Hematopoietic multipotent progenitor cell treated with erythropoietin and hydrocortisone succinate and interleukin-3 and kit ligand, for 6 days (in vitro differentiated cells): Measurements from ENCODE around the gene SAMMSON.

Experiments used
- DNase-seq: peaks from one replicate; pipeline ENCODE4 v3.0.0-alpha.2; 2015

The SAMMSON gene

DNA sequence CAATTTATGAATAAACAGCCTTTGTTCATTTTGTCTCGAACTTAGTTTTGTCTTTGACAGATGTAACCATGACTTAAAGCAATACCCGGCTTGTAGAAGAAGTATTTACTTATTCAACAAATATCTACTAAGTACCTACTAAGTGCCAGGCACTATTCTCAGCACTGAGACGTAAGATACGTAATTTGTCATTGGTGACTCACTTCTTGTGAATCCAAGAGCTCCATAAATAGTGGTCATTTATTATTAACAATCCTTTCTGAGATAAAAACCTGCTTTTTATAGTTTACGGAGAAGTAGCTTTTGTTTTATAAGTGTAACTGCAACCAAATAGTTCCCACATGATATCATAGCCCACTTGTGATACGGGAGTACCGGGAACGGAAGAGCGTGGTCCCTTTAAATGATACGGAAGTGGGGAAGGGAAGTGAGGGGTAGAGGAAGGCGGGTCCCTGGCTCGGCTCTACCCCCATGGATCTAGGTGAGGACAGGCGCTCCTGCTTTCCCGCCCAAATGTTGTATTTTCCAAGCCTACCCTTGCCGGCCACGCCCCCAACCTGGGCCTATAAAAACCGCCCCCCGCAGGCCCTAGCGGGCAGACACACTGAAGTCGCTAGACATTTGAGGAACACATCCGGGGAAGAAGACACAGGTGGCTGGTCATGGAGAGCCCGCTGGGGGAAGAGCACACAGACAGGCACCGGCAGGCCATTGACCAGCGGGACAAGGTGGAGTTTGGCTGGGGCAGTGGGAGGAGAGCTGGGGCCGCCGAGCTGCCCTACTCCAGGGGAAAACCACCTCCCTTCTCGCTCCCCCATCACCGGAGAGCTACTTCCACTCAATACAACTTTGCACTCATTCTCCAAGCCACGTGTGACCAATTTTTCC lies at the start of gene SAMMSON:
Gene SAMMSON, plus strand, starts transcription at position 594 of the 888 bp plus-strand sequence.
- DNase-seq: no peak

DNA sequence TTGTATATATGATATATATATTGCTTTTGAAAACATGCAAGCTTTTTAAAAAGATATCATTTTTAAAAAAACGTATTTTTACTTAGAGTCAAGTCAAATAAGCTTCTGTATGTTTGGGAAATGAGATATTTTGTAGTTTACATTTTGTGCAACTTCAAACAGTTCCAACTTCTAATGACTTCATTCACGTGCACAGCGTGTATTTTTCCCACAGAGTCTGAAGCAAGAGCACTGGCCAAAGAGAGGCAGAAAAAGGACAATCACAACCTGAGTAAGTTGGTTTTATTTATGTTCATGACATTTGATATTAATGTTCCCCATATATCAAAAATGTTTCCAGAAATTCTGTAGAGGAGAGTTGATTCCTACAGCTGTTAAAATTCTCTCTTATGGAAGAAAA lies 47.9 kb upstream of the SAMMSON start:
- no peak for DNase-seq

DNA sequence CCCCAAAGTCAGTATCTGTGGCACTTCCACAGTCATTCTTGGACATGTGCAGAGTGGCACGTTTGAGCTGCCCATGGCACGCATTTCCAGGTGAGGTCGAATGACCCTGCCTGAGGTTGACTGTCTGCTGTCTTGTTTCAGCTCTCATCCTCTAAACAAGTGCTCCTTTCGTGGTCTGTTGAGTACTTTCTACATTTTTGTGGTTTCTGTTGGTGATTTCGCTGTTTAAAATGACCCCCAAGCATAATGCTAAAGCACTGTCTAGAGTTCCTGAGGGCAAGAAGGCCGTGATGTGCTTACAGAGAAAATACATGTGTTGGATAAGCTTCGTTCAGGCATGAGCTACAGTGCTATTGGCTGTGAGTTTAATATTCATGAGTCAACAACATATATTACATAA lies 40.0 kb upstream of the SAMMSON start:
- DNase-seq: no peak

DNA sequence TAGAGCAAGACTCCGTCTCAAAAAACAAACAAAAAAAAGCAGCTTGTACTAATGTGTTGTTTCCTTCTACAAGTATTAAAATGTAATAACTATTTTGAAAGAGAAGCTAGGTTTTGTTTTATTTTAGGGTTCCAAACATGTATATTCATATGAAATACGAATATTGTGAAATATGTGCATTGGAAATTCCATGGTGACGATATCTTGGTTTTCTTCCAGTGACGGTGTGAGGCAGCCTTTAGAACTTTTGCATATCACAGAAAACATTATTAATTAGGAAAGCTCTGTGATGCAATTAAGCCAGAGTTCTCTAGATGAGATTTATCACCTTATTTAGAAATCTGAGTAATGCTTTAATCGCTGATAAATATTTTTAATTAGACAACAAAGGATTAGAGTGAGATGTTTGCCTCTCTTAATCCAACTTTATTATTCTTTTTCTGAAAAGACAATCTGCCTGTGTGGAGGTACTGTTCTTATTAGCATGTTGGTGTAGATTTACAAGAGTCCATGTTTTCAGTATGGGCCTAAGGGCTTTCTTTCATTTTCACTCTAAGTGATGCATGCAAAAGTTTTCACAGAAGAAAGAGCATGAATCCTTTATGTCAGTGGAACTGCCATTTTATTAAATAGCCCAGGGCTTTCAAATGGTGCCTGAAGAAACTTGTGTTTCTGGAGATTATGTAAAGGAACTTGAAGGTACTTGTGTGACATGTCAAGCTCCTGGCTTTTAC lies 37.7 kb upstream of the SAMMSON start:
- DNase-seq: no peak

DNA sequence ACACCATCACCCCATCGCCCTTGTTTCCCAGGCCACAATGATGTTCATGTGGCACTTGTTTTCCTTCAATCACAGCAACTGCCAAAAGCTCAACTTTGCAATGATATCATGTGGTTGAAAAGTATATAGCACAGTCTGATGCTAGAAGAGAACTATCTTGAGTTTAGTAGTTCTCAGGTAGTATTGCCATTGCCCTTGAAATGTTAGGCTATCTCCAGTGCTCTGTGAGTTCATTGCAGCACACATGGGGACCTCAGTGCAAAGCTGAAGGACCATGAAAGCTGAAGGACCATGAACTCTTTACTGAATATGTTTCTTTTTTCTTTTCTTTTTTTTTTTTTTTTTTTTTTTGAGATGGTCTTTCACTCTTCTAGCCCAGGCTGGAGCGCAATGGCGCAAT lies 35.9 kb upstream of the SAMMSON start:
- DNase-seq: no peak

DNA sequence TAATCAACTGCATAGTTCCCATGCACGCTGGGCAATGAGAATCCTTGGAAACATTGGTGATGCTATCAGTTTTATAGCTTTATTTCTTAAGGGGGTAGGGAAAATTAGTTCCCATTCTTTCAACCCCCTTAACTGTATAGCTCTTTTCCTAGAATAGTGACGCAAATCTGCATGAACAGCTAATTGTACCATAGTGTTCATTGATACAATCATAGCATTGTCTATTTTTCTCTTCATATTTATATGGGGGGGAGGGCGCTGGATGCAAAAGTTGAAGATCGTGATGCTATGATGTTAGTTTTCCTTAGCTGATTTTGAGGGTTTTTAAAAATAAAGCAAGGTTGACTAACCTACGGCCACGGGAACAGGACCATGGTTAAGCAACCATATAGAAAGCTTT lies 32.4 kb upstream of the SAMMSON start:
- no peak for DNase-seq

DNA sequence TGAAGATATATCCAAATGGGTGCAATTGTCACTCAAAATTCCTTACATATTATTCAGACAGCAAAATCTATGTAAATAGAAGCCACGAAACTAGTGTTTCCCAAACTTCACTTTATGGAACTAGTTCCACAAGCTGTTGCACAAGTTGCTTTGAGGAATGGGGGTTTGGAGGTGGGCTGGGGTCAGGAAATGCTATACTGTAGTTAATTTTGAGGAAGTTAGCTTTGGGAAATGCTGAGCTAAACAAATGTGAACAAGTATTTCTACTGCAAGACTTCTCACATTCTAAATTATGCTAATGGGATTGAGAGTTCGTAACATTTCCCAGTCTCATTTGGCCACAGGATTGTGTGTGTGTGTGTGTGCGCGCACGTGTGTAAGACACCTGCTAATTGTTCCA lies 28.7 kb upstream of the SAMMSON start:
- peak; percentile 3 for DNase-seq

DNA sequence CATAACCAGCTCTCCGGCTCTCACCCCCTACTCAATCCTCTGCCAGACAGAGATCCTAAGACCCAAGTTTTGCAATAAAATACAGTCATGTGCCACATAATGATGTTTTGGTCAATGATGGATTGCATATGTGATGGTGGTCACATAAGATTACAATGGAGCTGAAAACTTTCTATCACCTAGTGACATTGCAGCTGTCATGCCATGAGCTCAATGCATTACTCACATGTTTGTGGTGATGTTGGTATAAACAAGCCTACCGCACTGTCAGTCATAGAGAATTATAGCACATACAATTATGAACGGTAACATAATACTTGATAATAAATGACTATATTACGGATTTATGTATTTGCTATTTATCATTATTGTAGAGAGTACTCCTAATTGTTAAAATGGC lies 26.9 kb upstream of the SAMMSON start:
- no peak for DNase-seq

DNA sequence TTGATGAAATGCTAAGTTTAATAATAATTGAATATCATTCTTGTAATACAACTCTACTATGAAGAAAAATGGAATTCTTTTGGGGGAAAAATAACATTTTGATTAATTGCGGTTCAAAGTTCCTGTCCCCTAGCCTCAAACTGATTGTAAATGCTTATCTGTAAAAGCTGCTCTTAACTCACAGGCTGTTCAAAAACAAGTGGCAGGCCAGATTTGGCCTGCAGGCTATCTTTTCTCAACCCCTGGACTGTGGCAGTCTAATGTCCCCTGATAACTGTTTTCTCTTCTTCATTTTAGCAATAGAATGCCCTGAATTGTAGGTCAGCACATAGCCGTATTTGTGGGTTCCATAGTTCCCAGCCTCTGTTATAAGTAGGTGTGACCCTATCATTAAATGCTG lies 23.5 kb upstream of the SAMMSON start:
- DNase-seq: no peak

DNA sequence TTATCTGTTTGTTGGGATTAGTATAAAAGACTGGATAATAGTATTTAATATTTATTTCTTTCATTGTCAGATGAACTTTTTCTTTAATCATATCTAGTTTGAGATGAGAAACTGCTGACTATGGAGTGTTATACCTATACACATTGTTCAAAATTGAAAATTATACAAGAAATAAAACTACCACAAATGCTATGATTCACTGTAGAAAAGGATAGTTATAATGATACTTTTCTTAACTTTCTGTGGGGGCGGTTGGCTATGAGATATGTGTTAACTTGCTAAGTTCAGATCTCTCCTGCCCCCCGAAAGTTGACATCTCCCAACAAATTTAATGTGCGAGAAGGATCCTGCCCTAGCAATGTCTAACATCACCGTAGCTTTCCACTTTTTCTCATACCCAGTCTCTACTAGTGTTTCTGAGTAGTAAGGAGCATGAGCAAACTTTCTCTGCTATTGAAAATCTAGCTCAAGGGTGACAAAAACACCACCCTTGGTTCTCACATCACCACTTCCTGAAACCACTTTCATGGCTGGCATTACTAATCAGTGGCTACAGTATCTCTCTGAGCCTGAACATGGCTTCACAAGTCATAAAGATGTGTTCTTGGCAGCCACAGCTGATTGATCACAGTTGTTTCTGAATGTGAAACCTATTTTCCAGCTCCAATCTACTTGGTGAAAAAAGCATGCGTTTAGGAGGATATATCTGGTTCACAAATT lies 15.8 kb upstream of the SAMMSON start:
- DNase-seq: no peak

DNA sequence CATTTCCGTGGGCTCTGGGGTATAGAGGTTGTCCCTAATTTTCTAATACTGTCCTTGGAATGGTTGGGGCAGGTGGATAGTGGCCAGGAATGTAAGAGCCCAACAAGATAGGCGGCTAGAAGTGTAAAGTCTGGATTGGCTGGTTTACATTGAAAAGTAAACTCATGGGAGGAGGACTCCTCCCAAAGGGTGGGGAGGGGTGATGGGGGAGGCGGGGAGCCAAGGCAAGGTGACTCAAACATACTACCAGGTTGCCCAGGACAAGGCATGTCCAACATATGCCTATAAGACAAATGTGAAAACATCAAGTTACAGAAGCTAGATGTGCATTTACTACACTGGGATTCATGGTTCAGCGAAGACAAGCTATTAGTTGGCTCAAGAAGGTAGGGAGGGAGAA lies 14.3 kb upstream of the SAMMSON start:
- DNase-seq: no peak

DNA sequence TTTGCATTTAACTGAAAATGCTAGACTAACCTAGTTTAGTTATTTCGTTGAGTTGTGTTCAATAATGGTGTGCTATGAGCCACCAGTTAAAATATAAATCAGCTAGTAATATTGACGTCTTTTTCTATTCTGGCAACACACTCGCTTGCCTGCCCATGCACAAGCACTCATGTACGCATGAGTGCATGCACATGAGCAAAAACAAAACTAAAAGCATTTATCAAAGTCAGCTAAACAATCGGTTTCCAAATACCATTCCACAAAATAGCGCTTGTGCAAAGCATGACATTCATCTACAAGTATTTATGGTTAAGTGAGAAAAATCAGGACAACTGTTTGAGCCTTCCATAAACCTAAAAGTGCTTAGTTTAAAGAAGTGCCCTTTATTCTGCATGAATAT lies 13.1 kb upstream of the SAMMSON start:
- no peak for DNase-seq

DNA sequence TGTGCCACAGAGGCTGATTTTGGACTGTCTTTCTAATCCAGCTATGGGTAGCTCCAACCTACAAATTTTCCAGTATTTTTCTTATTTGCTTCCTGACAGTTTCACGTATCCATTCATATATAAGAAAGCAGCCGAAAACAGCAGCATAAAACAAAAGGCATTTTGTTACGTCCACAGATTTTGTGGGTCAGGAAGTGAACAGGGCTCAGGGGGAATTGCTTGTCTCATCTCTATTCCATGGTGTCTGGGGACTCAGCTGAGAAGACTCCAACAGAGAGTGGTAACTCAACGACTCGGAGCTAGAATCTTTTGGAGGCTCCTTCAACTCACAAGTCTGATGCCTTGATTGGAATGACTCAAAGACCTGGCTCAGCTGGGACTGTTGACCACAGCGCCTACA lies 11.7 kb upstream of the SAMMSON start:
- DNase-seq: no peak

DNA sequence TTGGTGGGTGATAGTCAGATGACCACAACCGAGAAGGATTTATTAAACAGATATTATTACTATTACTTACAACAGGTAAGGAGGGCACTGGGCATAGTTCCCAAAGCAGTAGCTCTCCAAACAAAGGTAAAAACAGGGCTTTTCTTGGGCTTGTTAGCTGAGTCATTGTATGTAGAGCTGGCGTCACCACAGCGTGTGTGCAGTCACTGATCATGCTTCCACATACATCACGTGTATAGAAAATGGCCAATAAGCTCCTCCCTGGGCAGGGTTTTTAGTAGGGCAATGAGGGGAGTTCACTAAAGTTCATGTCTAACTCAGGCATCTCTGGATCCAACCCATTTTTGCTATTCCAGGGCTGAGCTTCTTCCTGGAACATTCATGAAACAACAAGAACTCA lies 5.8 kb upstream of the SAMMSON start:
- no peak for DNase-seq

DNA sequence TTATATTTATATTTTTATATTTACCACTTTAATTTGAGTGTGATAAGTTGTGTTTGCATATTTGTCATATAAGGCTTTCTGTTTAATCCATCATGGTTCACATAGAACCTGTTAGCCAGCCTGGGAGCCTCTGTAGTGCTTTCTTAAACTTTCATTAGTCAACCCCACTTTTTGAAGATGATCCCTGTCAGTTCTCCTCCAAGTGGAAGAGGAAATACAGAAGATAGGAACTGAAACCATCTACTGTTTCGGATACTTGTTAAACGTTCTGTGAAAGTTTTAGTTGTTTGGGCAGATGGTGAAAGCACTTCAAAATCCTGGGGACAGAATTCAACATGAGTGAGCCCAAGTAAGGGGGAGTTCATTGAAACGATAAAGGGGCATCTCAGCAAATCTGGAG lies 4.6 kb upstream of the SAMMSON start:
- DNase-seq: no peak

DNA sequence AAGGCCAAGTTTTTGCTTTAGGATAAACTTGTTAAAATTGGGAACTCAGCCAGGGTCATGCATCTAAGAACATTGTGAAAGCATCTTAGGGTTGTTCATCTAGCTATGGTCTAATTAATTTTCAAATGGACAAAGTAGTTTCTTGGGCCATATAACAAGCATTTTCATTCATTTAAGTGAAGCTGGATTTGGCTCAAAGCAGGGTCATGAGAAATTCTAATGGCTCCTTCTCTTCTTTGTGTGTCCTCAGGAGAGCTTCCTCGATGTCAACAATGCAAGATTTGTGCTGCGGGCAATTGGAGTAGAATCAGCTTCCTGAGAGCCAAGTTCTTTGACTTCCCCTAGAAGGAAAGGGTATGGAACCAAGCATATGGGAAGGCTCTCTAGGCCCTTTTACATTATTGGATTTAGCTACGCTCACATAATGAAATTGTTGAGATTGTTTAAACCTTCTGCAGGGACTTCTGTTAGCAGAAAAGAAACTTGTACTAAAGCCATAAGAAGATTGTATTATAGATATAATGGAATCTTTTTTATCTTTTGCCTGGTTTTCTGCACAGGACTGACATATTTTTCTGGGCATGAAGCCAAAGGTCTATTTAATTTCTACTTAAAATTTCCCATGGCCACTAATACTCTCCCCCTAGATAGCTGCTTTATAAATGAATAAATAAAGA lies 1.8 kb upstream of the SAMMSON start:
- DNase-seq: no peak

DNA sequence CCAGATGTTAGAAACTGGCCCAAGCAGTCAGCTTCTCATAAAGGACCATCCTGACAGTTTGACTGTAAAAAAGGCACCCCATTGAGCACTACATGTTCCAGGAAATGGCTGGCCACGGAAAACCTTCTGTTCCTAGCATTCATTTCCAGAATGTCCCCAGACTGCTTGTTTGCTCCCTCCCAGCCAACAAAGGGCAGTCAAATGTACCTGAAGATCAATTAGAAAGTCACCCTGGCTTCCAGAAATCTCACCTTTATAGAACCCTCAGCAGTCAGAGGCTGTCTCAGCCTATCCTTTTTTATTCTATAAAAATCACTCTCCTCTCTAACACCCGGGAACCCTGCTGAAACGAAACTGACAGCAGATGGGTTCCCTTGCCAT lies 784 bp upstream of the SAMMSON start:
- DNase-seq: no peak

DNA sequence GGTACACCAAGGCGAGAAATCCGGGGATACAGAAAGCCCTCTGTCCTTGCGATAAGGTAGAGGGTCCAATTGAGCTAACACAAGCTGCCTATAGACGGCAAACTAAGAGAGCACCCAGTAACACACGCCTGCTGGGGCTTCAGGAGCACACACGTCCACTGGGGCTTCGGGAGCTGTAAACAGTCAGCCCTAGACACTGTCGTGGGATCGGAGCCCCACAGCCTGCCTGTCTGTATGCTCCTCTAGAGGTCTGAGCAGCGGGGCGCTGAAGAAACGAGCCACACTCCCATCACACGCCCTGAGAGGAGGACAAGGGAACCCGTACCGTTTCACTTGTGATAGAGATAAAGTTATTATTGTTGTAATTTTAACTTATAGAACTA lies 486 bp downstream of the SAMMSON start:
- no peak for DNase-seq

DNA sequence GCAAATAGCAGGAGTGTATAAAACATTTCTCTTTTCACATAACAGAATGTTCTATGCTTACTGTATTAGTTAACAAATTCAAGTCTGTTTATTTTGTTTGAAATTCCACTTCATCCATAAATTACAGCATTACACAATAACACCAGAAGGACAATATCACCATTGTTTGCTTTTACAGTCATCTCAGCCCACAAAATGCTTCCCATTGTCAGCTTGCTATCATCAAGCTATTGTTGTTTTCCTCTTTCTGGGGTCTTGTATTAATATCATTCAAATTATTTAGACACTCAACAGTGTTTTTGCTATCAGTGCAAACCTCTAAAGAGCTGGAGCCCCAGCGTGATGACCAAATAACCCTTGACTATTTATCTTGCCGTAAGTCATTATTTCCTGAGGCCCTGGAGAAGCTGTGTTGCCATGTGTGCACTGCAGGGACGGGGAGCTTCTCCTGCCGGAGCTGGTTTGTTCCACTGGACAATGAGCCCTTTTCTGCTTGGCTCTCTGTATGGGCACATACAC lies 1.1 kb downstream of the SAMMSON start:
- DNase-seq: no peak

DNA sequence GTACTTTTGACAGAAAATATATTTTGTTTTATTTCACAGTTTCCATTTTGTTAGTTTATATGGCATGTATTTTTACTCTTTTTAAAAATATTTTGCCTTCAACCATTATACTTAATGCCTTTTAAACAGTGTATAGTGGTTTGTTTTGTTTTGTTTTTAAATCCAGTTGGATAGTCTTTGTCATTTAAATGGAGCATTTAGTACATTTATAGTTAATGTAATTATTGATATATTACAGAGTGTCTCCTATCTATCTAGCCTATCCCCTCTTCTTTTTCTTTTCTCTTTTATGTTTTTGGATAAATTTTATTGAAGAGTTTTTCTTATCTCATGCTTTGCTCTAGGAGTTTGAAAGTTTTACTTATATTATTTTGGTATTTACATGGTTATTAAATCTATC lies 3.6 kb downstream of the SAMMSON start:
- no peak for DNase-seq

DNA sequence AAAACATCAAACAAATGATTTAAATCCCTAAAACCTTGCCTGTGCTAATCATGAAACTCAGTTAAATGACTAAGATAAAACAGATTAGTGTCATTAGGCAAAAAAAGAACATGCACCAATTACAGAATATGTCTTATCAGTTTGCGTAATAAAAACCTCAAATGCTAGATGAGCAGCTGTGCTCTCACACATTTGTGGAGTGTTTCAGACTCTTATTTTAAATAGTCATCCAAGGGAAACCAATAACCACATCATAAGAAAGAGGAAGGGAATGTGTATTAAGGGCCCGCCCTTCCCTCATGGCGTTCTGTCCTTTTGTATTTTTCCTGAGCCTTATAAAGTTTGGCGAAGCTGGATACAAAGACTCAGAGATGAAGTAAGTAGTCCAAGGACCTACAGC lies 6.6 kb downstream of the SAMMSON start:
- peak; percentile 77 for DNase-seq

DNA sequence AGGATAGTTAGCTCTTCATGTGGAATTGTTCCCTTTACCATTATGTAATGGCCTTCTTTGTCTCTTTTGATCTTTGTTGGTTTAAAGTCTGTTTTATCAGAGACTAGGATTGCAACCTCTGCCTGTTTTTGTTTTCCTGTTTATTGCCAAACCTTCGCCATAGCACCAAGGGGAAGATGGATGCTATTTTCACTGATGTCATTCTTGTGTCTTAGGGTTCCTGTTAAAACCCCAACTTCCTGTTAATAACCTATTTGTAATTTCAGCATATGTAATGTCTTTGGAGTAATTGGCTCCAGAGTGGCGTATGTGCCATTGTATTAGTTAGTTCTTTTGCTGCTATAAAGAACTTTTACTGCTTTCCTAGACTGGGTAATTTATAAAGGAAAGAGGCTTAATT lies 10.8 kb downstream of the SAMMSON start:
- DNase-seq: peak; percentile 17

DNA sequence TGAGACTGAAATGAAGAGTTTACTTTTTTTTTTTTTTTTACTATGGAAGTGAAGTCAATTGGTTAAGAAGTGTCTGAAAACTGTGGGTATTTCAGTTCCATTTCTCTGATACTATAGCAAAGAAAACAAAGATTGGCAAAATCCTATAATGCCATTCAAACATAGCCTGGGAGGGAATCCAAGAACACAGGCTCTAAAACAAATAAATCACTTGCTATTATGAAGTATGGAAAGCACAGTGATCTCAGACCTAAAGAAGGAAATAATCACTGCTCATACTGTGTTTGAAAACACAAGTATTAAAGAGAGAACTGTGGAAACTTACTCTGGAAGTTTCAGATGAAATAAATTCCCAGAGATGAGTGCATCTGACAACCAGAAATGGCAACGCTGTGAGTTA lies 12.0 kb downstream of the SAMMSON start:
- DNase-seq: no peak
